ENCODE measurements around the gene SLC9A7.

DNA sequence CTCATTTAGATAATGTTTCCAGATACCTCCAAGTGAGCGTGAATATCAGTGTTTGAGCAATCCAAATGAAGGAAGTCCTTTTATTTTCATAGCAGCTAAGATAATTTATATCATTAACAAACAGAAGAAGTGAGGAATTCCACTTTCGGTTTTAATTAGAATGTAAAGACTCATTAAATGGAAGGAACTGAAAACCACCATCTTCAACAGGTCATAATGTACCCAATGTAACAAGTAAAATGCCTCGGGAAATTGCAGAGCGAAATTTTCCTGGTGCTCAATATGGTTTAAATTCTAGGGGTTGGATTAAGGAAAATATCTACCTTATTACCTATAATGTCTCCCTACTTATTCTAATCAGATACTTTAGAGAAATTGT is 33.9 kb upstream of the SLC9A7 start:
- TF ChIP-seq, protein P1, sequence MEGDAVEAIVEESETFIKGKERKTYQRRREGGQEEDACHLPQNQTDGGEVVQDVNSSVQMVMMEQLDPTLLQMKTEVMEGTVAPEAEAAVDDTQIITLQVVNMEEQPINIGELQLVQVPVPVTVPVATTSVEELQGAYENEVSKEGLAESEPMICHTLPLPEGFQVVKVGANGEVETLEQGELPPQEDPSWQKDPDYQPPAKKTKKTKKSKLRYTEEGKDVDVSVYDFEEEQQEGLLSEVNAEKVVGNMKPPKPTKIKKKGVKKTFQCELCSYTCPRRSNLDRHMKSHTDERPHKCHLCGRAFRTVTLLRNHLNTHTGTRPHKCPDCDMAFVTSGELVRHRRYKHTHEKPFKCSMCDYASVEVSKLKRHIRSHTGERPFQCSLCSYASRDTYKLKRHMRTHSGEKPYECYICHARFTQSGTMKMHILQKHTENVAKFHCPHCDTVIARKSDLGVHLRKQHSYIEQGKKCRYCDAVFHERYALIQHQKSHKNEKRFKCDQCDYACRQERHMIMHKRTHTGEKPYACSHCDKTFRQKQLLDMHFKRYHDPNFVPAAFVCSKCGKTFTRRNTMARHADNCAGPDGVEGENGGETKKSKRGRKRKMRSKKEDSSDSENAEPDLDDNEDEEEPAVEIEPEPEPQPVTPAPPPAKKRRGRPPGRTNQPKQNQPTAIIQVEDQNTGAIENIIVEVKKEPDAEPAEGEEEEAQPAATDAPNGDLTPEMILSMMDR (CRISPR knock-in tag; IDR thresholded peaks at IDR 0.05) = no peak
- TF ChIP-seq FOSL2 (CRISPR knock-in tag; IDR thresholded peaks at IDR 0.05) (no peak), ZMYM4 (CRISPR knock-in tag; IDR thresholded peaks at IDR 0.05) (no peak), NR2C2 (CRISPR knock-in tag; IDR thresholded peaks at IDR 0.05; ENCODE audit: borderline replicate concordance) (no peak), MAZ (IDR thresholded peaks at IDR 0.05; ENCODE audit: borderline replicate concordance, low read depth, low read length) (no peak), MAZ (CRISPR knock-in tag; IDR thresholded peaks at IDR 0.05; ENCODE audit: low read depth) (no peak), DMAP1 (CRISPR knock-in tag; IDR thresholded peaks at IDR 0.05) (no peak), ZNF567 (CRISPR knock-in tag; IDR thresholded peaks at IDR 0.05; ENCODE audit: borderline replicate concordance) (no peak), ZSCAN29 (CRISPR knock-in tag; conservative IDR thresholded peaks at IDR 0.05) (no peak), HDAC6 (IDR thresholded peaks at IDR 0.05; ENCODE audit: low read depth, low read length) (no peak), FOXP1 (IDR thresholded peaks at IDR 0.05) (no peak), FOXP1 (CRISPR knock-in tag; IDR thresholded peaks at IDR 0.05) (no peak)
- TF ChIP-seq, protein P2, sequence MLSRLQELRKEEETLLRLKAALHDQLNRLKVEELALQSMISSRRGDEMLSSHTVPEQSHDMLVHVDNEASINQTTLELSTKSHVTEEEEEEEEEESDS (CRISPR knock-in tag; IDR thresholded peaks at IDR 0.05; ENCODE audit: borderline replicate concordance) = no peak

Data from HepG2 (cell line).